ENCODE measurements around the gene CMTM6. TPM values are rescaled to one million over a fixed set of nuclear protein-coding genes. Genes with fewer than 3 reads are reported as not detected.

The CMTM6 gene
- total RNA-seq, 2 experiments from 2014 or later, result 87.7 to 89.1 TPM

DNA sequence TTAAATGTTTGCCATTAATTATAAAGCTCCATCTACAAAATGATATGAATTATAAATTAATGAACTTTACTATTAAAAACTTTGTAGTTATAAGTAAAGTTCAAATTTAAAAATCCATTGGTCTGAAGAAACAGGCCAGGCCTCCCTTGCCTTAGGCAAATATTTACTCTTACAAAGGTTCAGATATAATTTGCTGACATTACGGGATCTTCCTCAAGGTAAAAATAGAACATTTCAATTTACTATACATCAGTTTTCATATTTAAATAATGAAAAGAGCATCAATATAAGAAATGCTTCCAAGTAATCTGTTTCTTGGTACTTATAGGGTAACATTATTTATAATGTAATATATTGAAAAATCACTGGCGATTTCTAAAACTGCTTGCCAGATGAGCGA is 3.7 kb downstream of the CMTM6 start:
- peaks cover 46% of the 10 kb centered on the region for H3K4me1 Mint-ChIP-seq (ENCODE audit: low read depth)
- H3K9me3 Mint-ChIP-seq, result no peaks in the 10 kb centered on the region
- intact Hi-C loops (cut with micrococcal nuclease), result no loop called here
- no peak overlapping the region for H3K27ac Mint-ChIP-seq
- H3K27me3 Mint-ChIP-seq, result no peaks in the 10 kb centered on the region
- CTCF ChIA-PET, result interaction anchor here (0.7 to 2.0 kb wide), 3 partner anchors 11 to 172 kb away, joined by 3 to 6 read pairs (median 3); no protein-coding TSS in a partner anchor
- no peak for DNase-seq
- POLR2A ChIA-PET, result no interaction called here
- peaks cover 14% of the 10 kb centered on the region for H3K36me3 Mint-ChIP-seq
- H3K4me3 Mint-ChIP-seq, result no peak overlapping the region

DNA sequence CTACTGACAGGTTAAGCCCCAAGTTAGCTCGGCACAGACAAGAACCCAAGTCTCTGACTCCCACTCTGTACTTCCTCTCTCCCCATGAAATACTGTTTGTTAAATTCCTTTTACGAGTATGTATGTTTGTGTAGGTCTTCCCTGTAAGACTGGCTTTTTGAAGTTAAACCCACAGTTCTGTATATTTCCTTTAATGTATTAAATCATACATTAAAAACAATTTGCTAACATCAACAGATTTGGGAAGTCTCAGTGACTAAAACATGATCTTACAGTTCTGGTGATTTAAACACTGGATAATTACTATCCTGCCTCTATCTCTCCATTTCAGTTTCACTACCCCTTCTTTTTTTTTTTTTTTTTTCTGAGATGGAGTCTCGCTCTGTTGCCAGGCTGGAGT is 4.4 kb downstream of the CMTM6 start:
- peaks cover 14% of the 10 kb centered on the region for H3K36me3 Mint-ChIP-seq
- CTCF ChIA-PET, result interaction anchor here (0.6 to 2.0 kb wide), 4 partner anchors 11 to 123 kb away, joined by 3 to 6 read pairs (median 4); no protein-coding TSS in a partner anchor
- no peak overlapping the region for H3K4me3 Mint-ChIP-seq
- no peak for DNase-seq
- H3K27ac Mint-ChIP-seq, result no peak overlapping the region
- no peaks in the 10 kb centered on the region for H3K9me3 Mint-ChIP-seq
- intact Hi-C loops (cut with micrococcal nuclease), result no loop called here
- H3K4me1 Mint-ChIP-seq (ENCODE audit: low read depth), result peaks cover 45% of the 10 kb centered on the region
- H3K27me3 Mint-ChIP-seq, result no peaks in the 10 kb centered on the region
- POLR2A ChIA-PET, result interaction anchor here (0.6 to 0.9 kb wide), 2 partner anchors 942 to 1841 kb away, joined by 3 read pairs; partner anchors contain the start of gene UBP1

DNA sequence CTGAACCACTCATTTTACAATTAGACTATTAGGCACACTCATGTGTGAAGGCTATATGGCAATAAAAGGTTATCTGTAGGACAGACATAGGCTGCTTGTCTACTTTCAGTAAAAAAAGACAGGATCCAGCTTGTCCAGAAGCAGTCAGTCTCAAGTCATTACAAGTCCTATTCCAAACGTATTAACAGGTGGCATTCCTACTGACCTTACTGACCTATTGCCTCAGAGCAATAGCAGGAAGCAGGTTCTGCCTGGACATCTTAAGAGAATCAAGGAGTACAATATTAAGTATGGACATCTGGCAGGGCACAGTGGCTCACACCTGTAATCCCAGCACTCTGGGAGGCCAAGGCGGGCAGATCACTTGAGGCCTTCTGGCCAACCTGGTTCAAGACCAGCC is 7.0 kb downstream of the CMTM6 start:
- no peak for DNase-seq
- no peaks in the 10 kb centered on the region for H3K9me3 Mint-ChIP-seq
- ChIA-PET POLR2A (interaction anchor here (0.7 to 0.9 kb wide), 2 partner anchors 11 to 25 kb away, joined by 3 to 4 read pairs; no protein-coding TSS in a partner anchor), CTCF (interaction anchor here (0.9 kb wide), 1 partner anchor 16 kb away, joined by 3 read pairs; no protein-coding TSS in a partner anchor)
- H3K27me3 Mint-ChIP-seq, result no peaks in the 10 kb centered on the region
- intact Hi-C loops (cut with micrococcal nuclease), result no loop called here
- H3K4me1 Mint-ChIP-seq (ENCODE audit: low read depth), result peaks cover 34% of the 10 kb centered on the region
- H3K4me3 Mint-ChIP-seq, result no peak overlapping the region
- H3K27ac Mint-ChIP-seq, result no peak overlapping the region
- peaks cover 12% of the 10 kb centered on the region for H3K36me3 Mint-ChIP-seq

DNA sequence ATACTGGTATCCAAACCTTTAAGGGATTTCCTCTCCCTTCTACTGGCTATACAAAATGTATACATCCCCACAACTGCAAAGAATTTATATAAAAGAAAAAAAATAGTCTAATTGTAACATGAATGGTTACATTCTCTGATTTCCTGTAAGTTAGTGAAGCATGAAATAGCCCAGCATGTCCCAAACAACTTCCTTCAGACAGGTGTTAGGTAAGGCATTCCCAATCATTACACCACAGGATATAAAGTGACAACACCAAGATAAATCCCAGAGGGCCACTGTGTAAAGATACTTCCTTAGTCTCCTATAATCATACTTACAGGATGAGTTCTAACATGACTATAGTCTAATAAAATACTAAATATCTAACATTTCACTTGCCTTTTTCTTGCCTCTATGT is 7.6 kb downstream of the CMTM6 start:
- Mint-ChIP-seq H3K27me3 (no peaks in the 10 kb centered on the region), H3K9me3 (no peaks in the 10 kb centered on the region), H3K27ac (no peak overlapping the region), H3K36me3 (peaks cover 12% of the 10 kb centered on the region), H3K4me1 (ENCODE audit: low read depth) (peaks cover 29% of the 10 kb centered on the region), H3K4me3 (no peak overlapping the region)
- intact Hi-C loops (cut with micrococcal nuclease), result no loop called here
- DNase-seq, result no peak
- ChIA-PET POLR2A (no interaction called here), CTCF (no interaction called here)

DNA sequence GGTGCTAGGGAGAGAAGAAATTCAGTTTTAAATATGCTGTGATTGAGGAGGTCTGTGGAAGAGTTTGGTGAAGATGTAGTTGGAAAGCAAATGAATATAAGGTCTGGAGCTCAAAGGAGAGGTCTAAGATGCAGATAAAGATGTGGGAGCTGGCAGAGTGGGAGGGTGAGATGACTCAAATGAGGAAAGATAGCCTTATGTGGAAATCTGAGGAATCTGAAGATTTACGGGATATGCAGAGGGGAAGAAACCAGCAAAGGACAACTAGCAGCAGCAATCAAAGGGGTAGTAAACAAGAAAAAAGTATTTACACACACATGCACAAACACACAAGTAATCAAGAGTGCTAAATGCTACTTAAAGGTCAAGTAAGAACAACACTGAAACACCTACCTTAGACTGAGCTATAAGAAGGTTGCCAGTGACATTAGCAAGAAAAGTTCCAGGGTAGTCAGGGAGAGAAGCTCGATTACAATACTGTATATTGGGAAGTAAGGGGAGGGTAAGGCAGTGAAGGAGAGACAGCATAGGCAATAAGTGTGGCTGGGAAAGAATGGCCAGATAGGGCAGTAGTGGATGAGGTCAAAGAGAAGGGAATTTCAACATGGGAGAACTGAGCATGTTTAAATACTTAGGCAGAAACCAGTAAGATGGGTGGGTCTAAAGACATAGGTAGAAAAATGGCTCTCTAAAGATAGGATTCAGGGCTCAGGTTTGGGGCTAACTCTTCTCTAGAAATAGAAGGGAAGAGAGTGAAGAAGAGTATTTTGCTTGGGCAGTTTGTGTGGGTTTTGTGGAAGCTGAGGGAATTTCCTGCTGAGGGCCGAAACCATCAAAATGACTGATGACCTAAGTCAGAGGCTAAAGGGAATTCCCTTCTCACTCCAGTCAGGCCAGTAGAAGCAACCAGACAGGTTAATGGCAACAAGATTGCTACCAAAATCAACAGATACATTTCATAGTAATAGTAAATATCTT is 8.9 kb downstream of the CMTM6 start:
- CTCF ChIA-PET, result interaction anchor here (1.3 to 4.4 kb wide), 4 partner anchors 10 to 196 kb away, joined by 3 to 19 read pairs (median 3); no protein-coding TSS in a partner anchor
- POLR2A ChIA-PET, result interaction anchor here (1.1 kb wide), 1 partner anchor 55 kb away, joined by 5 read pairs; no protein-coding TSS in a partner anchor

DNA sequence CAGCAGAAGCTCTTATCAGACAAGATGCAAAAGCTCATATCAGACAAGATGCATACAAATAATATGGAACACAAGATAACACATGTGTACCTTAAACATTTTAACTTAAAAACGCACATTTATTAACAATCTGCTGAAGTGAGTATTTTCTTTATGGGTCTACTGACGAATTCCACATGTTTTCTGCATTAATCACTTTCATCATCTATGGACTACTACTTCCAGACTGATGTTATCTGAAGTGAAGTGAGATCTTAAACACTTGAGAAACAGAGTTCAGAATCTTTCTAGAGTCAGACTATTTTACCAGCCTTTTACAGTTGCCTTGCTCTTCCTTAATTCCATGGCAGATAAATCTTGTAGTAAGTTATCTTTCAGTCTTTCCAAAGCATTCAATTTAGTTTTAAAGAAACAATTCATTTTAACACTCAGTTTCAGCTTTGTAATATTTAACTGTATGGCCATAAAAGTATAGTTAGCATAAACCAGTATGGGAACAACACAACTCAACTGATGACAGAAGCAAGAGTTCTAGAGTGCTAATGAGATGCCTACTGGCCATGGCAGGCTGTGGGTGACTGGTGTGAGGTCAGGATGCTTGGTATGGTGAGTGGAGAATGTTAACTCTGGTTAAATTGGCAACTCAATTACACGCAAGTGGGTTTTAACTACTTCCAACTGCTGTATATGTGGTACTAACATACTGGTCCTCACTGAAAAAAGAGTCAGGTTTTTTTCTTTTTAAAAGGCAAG is 9.8 kb downstream of the CMTM6 start:
- POLR2A ChIA-PET, result interaction anchor here (1.1 kb wide), 1 partner anchor 54 kb away, joined by 5 read pairs; no protein-coding TSS in a partner anchor
- H3K27ac Mint-ChIP-seq, result no peak overlapping the region
- H3K4me1 Mint-ChIP-seq (ENCODE audit: low read depth), result peaks cover 23% of the 10 kb centered on the region
- no peak overlapping the region for H3K4me3 Mint-ChIP-seq
- peaks cover 18% of the 10 kb centered on the region for H3K36me3 Mint-ChIP-seq
- no peaks in the 10 kb centered on the region for H3K9me3 Mint-ChIP-seq
- H3K27me3 Mint-ChIP-seq, result no peaks in the 10 kb centered on the region
- CTCF ChIA-PET, result interaction anchor here (0.8 to 4.4 kb wide), 5 partner anchors 9 to 195 kb away, joined by 3 to 19 read pairs (median 3); no protein-coding TSS in a partner anchor
- intact Hi-C loops (cut with micrococcal nuclease), result no loop called here
- DNase-seq, result no peak

More for the DNA sequence above, 8.9 kb downstream of the CMTM6 start:
- Mint-ChIP-seq H3K27ac (no peak overlapping the region), H3K9me3 (no peaks in the 10 kb centered on the region), H3K4me3 (no peak overlapping the region), H3K4me1 (ENCODE audit: low read depth) (peaks cover 21% of the 10 kb centered on the region), H3K27me3 (no peaks in the 10 kb centered on the region), H3K36me3 (peaks cover 12% of the 10 kb centered on the region)
- peak; percentile 42 for DNase-seq
- intact Hi-C loops (cut with micrococcal nuclease), result no loop called here

DNA sequence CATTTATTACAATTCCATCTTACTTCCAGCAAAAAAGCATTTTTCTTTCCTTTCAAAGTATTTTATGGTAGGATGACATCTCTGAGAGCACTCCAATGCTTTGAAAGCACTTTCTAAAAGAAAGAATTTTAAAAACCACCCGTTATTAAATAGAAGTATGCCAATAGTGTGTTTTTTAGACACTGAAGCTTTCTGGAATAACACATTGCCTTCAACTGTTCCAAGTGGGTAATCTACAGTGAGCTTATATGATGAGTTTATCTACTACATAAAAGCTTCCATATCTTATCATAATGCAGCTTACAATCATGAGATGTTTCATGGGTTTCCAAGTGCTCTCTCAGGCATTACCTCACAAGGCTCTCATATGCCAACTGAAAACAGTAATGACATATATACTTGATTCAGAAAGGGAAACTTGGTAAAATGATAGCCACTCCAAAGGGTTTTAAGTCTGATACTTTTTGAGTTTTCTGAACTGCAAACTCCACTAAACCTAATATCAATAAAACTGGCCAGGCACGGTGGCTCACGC is 14.1 kb downstream of the CMTM6 start:
- no peak overlapping the region for H3K4me3 Mint-ChIP-seq
- ChIA-PET POLR2A (interaction anchor here (1.2 kb wide), 1 partner anchor 13 kb away, joined by 3 read pairs; no protein-coding TSS in a partner anchor), CTCF (interaction anchor here (0.7 to 1.0 kb wide), 2 partner anchors 21 to 114 kb away, joined by 3 read pairs; no protein-coding TSS in a partner anchor)
- no peaks in the 10 kb centered on the region for H3K27me3 Mint-ChIP-seq
- no peak for DNase-seq
- no peak overlapping the region for H3K27ac Mint-ChIP-seq
- peaks cover 30% of the 10 kb centered on the region for H3K36me3 Mint-ChIP-seq
- no peaks in the 10 kb centered on the region for H3K9me3 Mint-ChIP-seq
- intact Hi-C loops (cut with micrococcal nuclease), result no loop called here
- H3K4me1 Mint-ChIP-seq (ENCODE audit: low read depth), result peaks cover 17% of the 10 kb centered on the region

DNA sequence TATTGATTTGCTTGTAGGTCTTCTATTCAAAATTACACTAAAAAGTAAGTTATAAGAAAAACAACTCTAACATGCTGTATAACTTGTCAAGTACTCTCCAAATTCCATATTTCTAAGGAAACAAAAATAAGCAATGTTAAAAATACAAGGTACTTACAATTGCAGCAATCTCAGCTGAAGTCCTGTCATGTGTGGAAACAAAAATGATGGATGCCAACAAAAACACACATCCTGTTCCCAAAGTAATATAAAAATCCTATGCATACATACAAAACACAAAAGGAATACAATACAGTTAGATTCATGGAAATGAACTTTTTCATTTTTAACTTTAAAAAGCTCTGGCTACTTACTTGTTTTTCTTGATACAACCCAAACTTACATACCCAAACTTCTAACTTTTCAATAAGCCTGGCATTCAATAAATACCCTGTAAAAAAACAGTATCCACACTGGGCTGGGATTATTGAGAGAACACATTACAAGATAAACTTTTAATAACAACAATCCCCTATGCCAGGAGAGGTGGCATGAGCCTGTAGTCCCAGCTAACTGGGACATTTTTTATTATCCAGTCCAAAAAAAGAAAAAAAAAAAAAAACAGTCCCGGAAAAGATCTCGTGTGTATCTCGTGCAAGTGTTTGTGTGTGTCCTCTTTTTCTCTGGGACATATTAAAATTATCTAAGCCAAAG is 14.7 kb downstream of the CMTM6 start:
- no peak for DNase-seq
- Mint-ChIP-seq H3K4me1 (ENCODE audit: low read depth) (peaks cover 17% of the 10 kb centered on the region), H3K4me3 (no peak overlapping the region), H3K36me3 (peaks cover 33% of the 10 kb centered on the region), H3K9me3 (no peaks in the 10 kb centered on the region), H3K27me3 (no peaks in the 10 kb centered on the region), H3K27ac (no peak overlapping the region)
- POLR2A ChIA-PET, result interaction anchor here (1.2 kb wide), 1 partner anchor 13 kb away, joined by 3 read pairs; no protein-coding TSS in a partner anchor
- CTCF ChIA-PET, result interaction anchor here (0.7 to 1.0 kb wide), 2 partner anchors 20 to 113 kb away, joined by 3 read pairs; no protein-coding TSS in a partner anchor
- intact Hi-C loops (cut with micrococcal nuclease), result no loop called here

DNA sequence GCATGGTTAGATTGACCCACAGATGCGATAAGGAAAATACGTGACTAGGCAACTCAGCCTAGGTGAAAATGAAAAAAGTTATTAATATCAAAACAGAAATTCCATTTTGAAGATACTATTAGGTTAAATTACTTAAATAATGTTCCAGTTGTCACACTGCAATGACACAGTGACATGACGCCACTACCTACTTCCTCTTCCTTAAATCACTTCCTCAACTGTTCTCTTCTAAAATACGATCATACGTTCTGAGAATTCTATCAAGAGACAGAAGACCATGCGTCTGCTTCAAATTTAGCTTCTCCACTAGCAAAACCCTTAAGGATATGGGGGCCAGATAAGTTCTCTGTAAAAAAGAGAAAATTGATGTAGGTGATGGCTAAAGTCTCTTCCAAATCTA is 18.2 kb downstream of the CMTM6 start:
- Mint-ChIP-seq H3K27me3 (no peaks in the 10 kb centered on the region), H3K27ac (no peak overlapping the region), H3K4me3 (no peak overlapping the region), H3K9me3 (no peaks in the 10 kb centered on the region), H3K4me1 (ENCODE audit: low read depth) (peaks cover 26% of the 10 kb centered on the region), H3K36me3 (peaks cover 52% of the 10 kb centered on the region)
- ChIA-PET POLR2A (interaction anchor here (0.5 kb wide), 1 partner anchor 12 kb away, joined by 3 read pairs; no protein-coding TSS in a partner anchor), CTCF (interaction anchor here (0.7 to 2.8 kb wide), 4 partner anchors 17 to 163 kb away, joined by 3 to 17 read pairs (median 4); no protein-coding TSS in a partner anchor)
- DNase-seq, result no peak
- intact Hi-C loops (cut with micrococcal nuclease), result no loop called here

DNA sequence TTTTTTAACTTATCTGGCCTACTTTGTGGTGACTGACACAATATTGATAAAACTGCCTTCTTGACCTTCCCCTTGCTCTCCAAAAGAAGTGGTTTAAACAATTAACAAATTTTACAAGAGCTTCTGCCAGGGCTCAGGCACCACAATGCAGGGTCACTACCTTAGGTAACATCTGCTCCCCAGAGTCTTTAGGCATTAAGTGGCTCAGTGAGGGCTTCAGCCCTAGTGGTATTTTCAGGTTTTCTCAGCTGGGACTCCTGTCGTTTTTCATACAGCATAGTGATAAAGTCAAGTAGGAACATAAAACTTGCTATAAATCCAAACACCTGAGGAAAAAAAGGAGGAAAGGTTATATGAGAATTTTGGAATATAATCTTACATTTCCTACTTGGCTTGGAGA is 18.9 kb downstream of the CMTM6 start:
- intact Hi-C loops (cut with micrococcal nuclease), result no loop called here
- POLR2A ChIA-PET, result no interaction called here
- Mint-ChIP-seq H3K27me3 (no peaks in the 10 kb centered on the region), H3K4me3 (no peak overlapping the region), H3K4me1 (ENCODE audit: low read depth) (peaks cover 26% of the 10 kb centered on the region), H3K36me3 (peaks cover 59% of the 10 kb centered on the region), H3K27ac (no peak overlapping the region), H3K9me3 (no peaks in the 10 kb centered on the region)
- CTCF ChIA-PET, result interaction anchor here (1.2 to 2.8 kb wide), 2 partner anchors 9 to 16 kb away, joined by 3 to 17 read pairs; no protein-coding TSS in a partner anchor
- DNase-seq, result no peak

DNA sequence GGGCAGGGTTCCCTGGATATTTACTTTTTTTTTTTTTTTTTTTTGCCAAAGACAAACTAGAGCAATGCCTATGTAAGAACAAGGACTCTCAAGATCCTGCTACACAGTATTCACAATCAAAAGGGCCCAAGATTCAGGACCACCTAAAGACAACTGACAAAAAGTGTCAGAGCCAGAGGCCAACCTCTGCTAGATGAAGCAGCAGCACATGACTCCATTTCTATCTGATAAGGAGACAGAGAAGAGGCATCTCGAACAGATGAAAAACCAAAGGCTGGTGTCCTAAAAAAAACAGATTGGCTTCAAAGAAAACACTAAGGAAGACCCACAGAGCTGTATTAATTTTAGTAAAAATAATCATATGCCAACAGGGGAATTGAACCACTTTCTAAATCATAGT is 20.0 kb downstream of the CMTM6 start:
- H3K4me1 Mint-ChIP-seq (ENCODE audit: low read depth), result peaks cover 26% of the 10 kb centered on the region
- peaks cover 59% of the 10 kb centered on the region for H3K36me3 Mint-ChIP-seq
- H3K27me3 Mint-ChIP-seq, result no peaks in the 10 kb centered on the region
- no peak for DNase-seq
- ChIA-PET POLR2A (interaction anchor here (1.1 kb wide), 1 partner anchor 10 kb away, joined by 3 read pairs; no protein-coding TSS in a partner anchor), CTCF (interaction anchor here (1.2 to 1.3 kb wide), 2 partner anchors 10 to 14 kb away, joined by 3 to 12 read pairs; no protein-coding TSS in a partner anchor)
- H3K4me3 Mint-ChIP-seq, result no peak overlapping the region
- H3K27ac Mint-ChIP-seq, result no peak overlapping the region
- intact Hi-C loops (cut with micrococcal nuclease), result loop anchor here (1.0 kb wide), 1 partner anchor 49 kb away; no protein-coding TSS in a partner anchor
- H3K9me3 Mint-ChIP-seq, result no peaks in the 10 kb centered on the region

Measured in activated CD4-positive, alpha-beta memory T cell treated with anti-CD3 and anti-CD28 coated beads for 36 hours (primary cell).